ENCODE results near the gene BHLHE41. TPM values are rescaled to one million over a fixed set of nuclear protein-coding genes. Genes with fewer than 3 reads are reported as not detected.

Gene BHLHE41
- total and polyA plus RNA-seq, 2 donors (not counting 1 experiment from before 2014, with no cell fraction given) = 2.3 to 2.4 TPM

GRCh38 chr12:26112232-26112631, 12.6 kb downstream of the BHLHE41 start:
- no peak for DNase-seq (ENCODE audit: low read depth in 2 of 2)
- TF ChIP-seq CTCF (conservative IDR thresholded peaks at IDR 0.05 in 1 of 2, IDR thresholded peaks at IDR 0.05 in 1 of 2; ENCODE audit: low read depth in 1 of 2, low read length in 2 of 2) (no peak), EZH2 (IDR thresholded peaks at IDR 0.05; ENCODE audit: low read length, missing control alignments) (no peak)
- no peaks in the 10 kb centered on the region for H4K20me1 ChIP-seq (ENCODE audit: control insufficient read depth, extremely low read depth, insufficient read depth, low read length)

GRCh38 chr12:26109343-26109881, 15.4 kb downstream of the BHLHE41 start:
- Histone ChIP-seq H3K79me2 (ENCODE audit: control insufficient read depth, insufficient read depth, low read length) (no peaks in the 10 kb centered on the region), H2AFZ (ENCODE audit: low read length) (peak overlapping the region; percentile 26), H4K20me1 (ENCODE audit: control insufficient read depth, extremely low read depth, insufficient read depth, low read length) (no peaks in the 10 kb centered on the region), H3K4me2 (ENCODE audit: extremely low read depth, insufficient read depth, low read length) (no peak overlapping the region), H3K9me3 (ENCODE audit: control insufficient read depth, insufficient read depth, low read depth, low read length) (no peaks in the 10 kb centered on the region), H3K27me3 (ENCODE audit: control insufficient read depth, insufficient read depth, low read length) (no peaks in the 10 kb centered on the region), H3K36me3 (ENCODE audit: control insufficient read depth, insufficient read depth, low read length) (no peaks in the 10 kb centered on the region), H3K4me3 (replicated peaks in 1 of 4; ENCODE audit: control extremely low read depth in 1 of 4, insufficient read depth in 1 of 4, low read depth in 3 of 4, low read length in 4 of 4) (no peak overlapping the region), H3K27ac (ENCODE audit: insufficient read depth, low read length) (no peak overlapping the region), H3K9ac (ENCODE audit: insufficient read depth, low read length) (no peak overlapping the region), H3K4me1 (ENCODE audit: control insufficient read depth, extremely low read depth, insufficient read depth, low read length) (no peaks in the 10 kb centered on the region)
- TF ChIP-seq CTCF (conservative IDR thresholded peaks at IDR 0.05 in 1 of 2, IDR thresholded peaks at IDR 0.05 in 1 of 2; ENCODE audit: low read depth in 1 of 2, low read length in 2 of 2) = no peak
- TF ChIP-seq EZH2 (IDR thresholded peaks at IDR 0.05; ENCODE audit: low read length, missing control alignments) = no peak
- peak in 1 of 2 donors; percentile 90 for DNase-seq (ENCODE audit: low read depth in 2 of 2)

More at GRCh38 chr12:26112232-26112631, 12.6 kb downstream of the BHLHE41 start:
- Histone ChIP-seq H3K79me2 (ENCODE audit: control insufficient read depth, insufficient read depth, low read length) (no peaks in the 10 kb centered on the region), H3K27ac (ENCODE audit: insufficient read depth, low read length) (no peak overlapping the region), H3K9ac (ENCODE audit: insufficient read depth, low read length) (no peak overlapping the region), H3K27me3 (ENCODE audit: control insufficient read depth, insufficient read depth, low read length) (no peaks in the 10 kb centered on the region), H3K4me1 (ENCODE audit: control insufficient read depth, extremely low read depth, insufficient read depth, low read length) (peaks cover 2% of the 10 kb centered on the region), H3K4me3 (replicated peaks in 1 of 4; ENCODE audit: control extremely low read depth in 1 of 4, insufficient read depth in 1 of 4, low read depth in 3 of 4, low read length in 4 of 4) (no peak overlapping the region), H3K4me2 (ENCODE audit: extremely low read depth, insufficient read depth, low read length) (no peak overlapping the region), H2AFZ (ENCODE audit: low read length) (no peak overlapping the region), H3K36me3 (ENCODE audit: control insufficient read depth, insufficient read depth, low read length) (no peaks in the 10 kb centered on the region), H3K9me3 (ENCODE audit: control insufficient read depth, insufficient read depth, low read depth, low read length) (no peaks in the 10 kb centered on the region)

GRCh38 chr12:26108915-26109314, 15.9 kb downstream of the BHLHE41 start:
- H3K4me1 ChIP-seq (ENCODE audit: control insufficient read depth, extremely low read depth, insufficient read depth, low read length) = no peaks in the 10 kb centered on the region

More at GRCh38 chr12:26108915-26109314, 15.9 kb downstream of the BHLHE41 start:
- H3K4me2 ChIP-seq (ENCODE audit: extremely low read depth, insufficient read depth, low read length) = no peak overlapping the region
- no peaks in the 10 kb centered on the region for H3K79me2 ChIP-seq (ENCODE audit: control insufficient read depth, insufficient read depth, low read length)
- DNase-seq (ENCODE audit: low read depth in 2 of 2) = no peak
- H3K27me3 ChIP-seq (ENCODE audit: control insufficient read depth, insufficient read depth, low read length) = no peaks in the 10 kb centered on the region
- no peak overlapping the region for H3K9ac ChIP-seq (ENCODE audit: insufficient read depth, low read length)
- H3K27ac ChIP-seq (ENCODE audit: insufficient read depth, low read length) = no peak overlapping the region
- no peak overlapping the region for H2AFZ ChIP-seq (ENCODE audit: low read length)
- H3K9me3 ChIP-seq (ENCODE audit: control insufficient read depth, insufficient read depth, low read depth, low read length) = no peaks in the 10 kb centered on the region
- TF ChIP-seq EZH2 (IDR thresholded peaks at IDR 0.05; ENCODE audit: low read length, missing control alignments) = no peak
- TF ChIP-seq CTCF (conservative IDR thresholded peaks at IDR 0.05 in 1 of 2, IDR thresholded peaks at IDR 0.05 in 1 of 2; ENCODE audit: low read depth in 1 of 2, low read length in 2 of 2) = no peak
- no peaks in the 10 kb centered on the region for H3K36me3 ChIP-seq (ENCODE audit: control insufficient read depth, insufficient read depth, low read length)
- no peaks in the 10 kb centered on the region for H4K20me1 ChIP-seq (ENCODE audit: control insufficient read depth, extremely low read depth, insufficient read depth, low read length)
- H3K4me3 ChIP-seq (replicated peaks in 1 of 4; ENCODE audit: control extremely low read depth in 1 of 4, insufficient read depth in 1 of 4, low read depth in 3 of 4, low read length in 4 of 4) = no peak overlapping the region

All from fibroblast of lung (primary cell).